Measurements from ENCODE around the gene ZNF200. TPM values are rescaled to one million over a fixed set of nuclear protein-coding genes. Genes with fewer than 3 reads are reported as not detected.
"Not testable (repeated sequence)": the region's sequence is repeated elsewhere in the genome, so short reads cannot be mapped to it uniquely, and the experiment has no call there.

The ZNF200 gene
- total and polyA plus RNA-seq, 2 experiments from 2014 or later: 4.6 to 12.5 TPM

- Histone ChIP-seq H3K4me2 (no peak overlapping the region), H3K27ac (no peak overlapping the region), H3K36me3 (replicated peaks; ENCODE audit: insufficient read depth, low read depth) (no peaks in the 10 kb centered on the region), H3K4me1 (ENCODE audit: insufficient read depth) (no peaks in the 10 kb centered on the region), H2AFZ (no peak overlapping the region), H3K4me3 (no peak overlapping the region), H3K9me2 (replicated peaks; ENCODE audit: insufficient read depth) (no peaks in the 10 kb centered on the region), H4K20me1 (ENCODE audit: insufficient read depth, poor library complexity, severe bottlenecking) (no peaks in the 10 kb centered on the region), H3K79me2 (no peaks in the 10 kb centered on the region), H3K9me3 (ENCODE audit: low read depth) (no peaks in the 10 kb centered on the region), H3K27me3 (no peaks in the 10 kb centered on the region)
- 73% methylated on average over 6 of the region's 6 CpGs for WGBS (ENCODE audit: low lambda C conversion rate, missing lambda C conversion rate)
- no peak for TF ChIP-seq EZH2phosphoT487 (IDR thresholded peaks at IDR 0.05; ENCODE audit: low read depth, severe bottlenecking, unreplicated experiment)
- no peak for TF ChIP-seq CTCF (IDR thresholded peaks at IDR 0.05; ENCODE audit: poor library complexity)
- TF ChIP-seq EZH2 (IDR thresholded peaks at IDR 0.05; ENCODE audit: borderline replicate concordance): no peak
- DNase-seq (ENCODE audit: low spot score): no peak
Observed at GRCh38 chr16:3202903-3203539, 31.9 kb downstream of the ZNF200 start.

GRCh38 chr16:3198334-3199072 is 36.5 kb downstream of the ZNF200 start:
- peaks cover 12% of the 10 kb centered on the region for H3K27me3 ChIP-seq
- H3K79me2 ChIP-seq: no peaks in the 10 kb centered on the region
- H3K9me2 ChIP-seq (replicated peaks; ENCODE audit: insufficient read depth): no peaks in the 10 kb centered on the region
- H3K27ac ChIP-seq: no peak overlapping the region
- no peaks in the 10 kb centered on the region for H3K36me3 ChIP-seq (replicated peaks; ENCODE audit: insufficient read depth, low read depth)
- H3K4me2 ChIP-seq: no peak overlapping the region
- TF ChIP-seq EZH2phosphoT487 (IDR thresholded peaks at IDR 0.05; ENCODE audit: low read depth, severe bottlenecking, unreplicated experiment) (no peak), CTCF (IDR thresholded peaks at IDR 0.05; ENCODE audit: poor library complexity) (no peak), EZH2 (IDR thresholded peaks at IDR 0.05; ENCODE audit: borderline replicate concordance) (no peak)
- H4K20me1 ChIP-seq (ENCODE audit: insufficient read depth, poor library complexity, severe bottlenecking): no peaks in the 10 kb centered on the region
- 82% methylated on average over 13 of the region's 13 CpGs for WGBS (ENCODE audit: low lambda C conversion rate, missing lambda C conversion rate)
- no peaks in the 10 kb centered on the region for H3K4me1 ChIP-seq (ENCODE audit: insufficient read depth)
- DNase-seq (ENCODE audit: low spot score): no peak
- no peak overlapping the region for H3K4me3 ChIP-seq
- H3K9me3 ChIP-seq (ENCODE audit: low read depth): no peaks in the 10 kb centered on the region
- no peak overlapping the region for H2AFZ ChIP-seq

- H3K27ac ChIP-seq; DNase-seq (ENCODE audit: low spot score); H4K20me1 ChIP-seq (ENCODE audit: insufficient read depth, poor library complexity, severe bottlenecking); H3K4me2 ChIP-seq; H3K9me2 ChIP-seq (replicated peaks; ENCODE audit: insufficient read depth); H3K4me1 ChIP-seq (ENCODE audit: insufficient read depth); H3K9me3 ChIP-seq (ENCODE audit: low read depth); H3K36me3 ChIP-seq (replicated peaks; ENCODE audit: insufficient read depth, low read depth); H3K79me2 ChIP-seq; H2AFZ ChIP-seq; H3K4me3 ChIP-seq: not testable (repeated sequence)
- WGBS (ENCODE audit: low lambda C conversion rate, missing lambda C conversion rate): 60% methylated on average over 2 of the region's 3 CpGs
- peaks cover 12% of the 10 kb centered on the region for H3K27me3 ChIP-seq
Observed at GRCh38 chr16:3197694-3198333, 37.1 kb downstream of the ZNF200 start.

- no peaks in the 10 kb centered on the region for H3K9me2 ChIP-seq (replicated peaks; ENCODE audit: insufficient read depth)
- no peak overlapping the region for H3K4me2 ChIP-seq
- H3K4me3 ChIP-seq: no peak overlapping the region
- no peaks in the 10 kb centered on the region for H3K36me3 ChIP-seq (replicated peaks; ENCODE audit: insufficient read depth, low read depth)
- H3K9me3 ChIP-seq (ENCODE audit: low read depth): no peaks in the 10 kb centered on the region
- 72% methylated on average over 10 of the region's 10 CpGs for WGBS (ENCODE audit: low lambda C conversion rate, missing lambda C conversion rate)
- H4K20me1 ChIP-seq (ENCODE audit: insufficient read depth, poor library complexity, severe bottlenecking): no peaks in the 10 kb centered on the region
- H2AFZ ChIP-seq: no peak overlapping the region
- H3K79me2 ChIP-seq: no peaks in the 10 kb centered on the region
- peaks cover 29% of the 10 kb centered on the region for H3K27me3 ChIP-seq
- TF ChIP-seq CTCF (IDR thresholded peaks at IDR 0.05; ENCODE audit: poor library complexity) (no peak), EZH2phosphoT487 (IDR thresholded peaks at IDR 0.05; ENCODE audit: low read depth, severe bottlenecking, unreplicated experiment) (no peak), EZH2 (IDR thresholded peaks at IDR 0.05; ENCODE audit: borderline replicate concordance) (no peak)
- peaks cover 3% of the 10 kb centered on the region for H3K4me1 ChIP-seq (ENCODE audit: insufficient read depth)
- no peak overlapping the region for H3K27ac ChIP-seq
- no peak for DNase-seq (ENCODE audit: low spot score)
Observed at GRCh38 chr16:3195975-3196374, 39.0 kb downstream of the ZNF200 start.

Data from hepatocyte (in vitro differentiated cells).